ENCODE data around the gene ZBTB20.

ZBTB20 gene

GRCh38 chr3:115022835-115023398 is 124.2 kb downstream of the ZBTB20 start:
- Mint-ChIP-seq H3K36me3 (peaks cover 12% of the 10 kb centered on the region), H3K4me1 (peaks cover 21% of the 10 kb centered on the region), H3K27me3 (no peaks in the 10 kb centered on the region), H3K4me3 (no peak overlapping the region), H3K27ac (no peak overlapping the region), H3K9me3 (no peaks in the 10 kb centered on the region)
- no peak for ATAC-seq

GRCh38 chr3:115022199-115022598 is 124.9 kb downstream of the ZBTB20 start:
- ATAC-seq = no peak
- Mint-ChIP-seq H3K36me3 (peaks cover 15% of the 10 kb centered on the region), H3K27ac (no peak overlapping the region), H3K9me3 (no peaks in the 10 kb centered on the region), H3K4me1 (peaks cover 21% of the 10 kb centered on the region), H3K4me3 (no peak overlapping the region), H3K27me3 (no peaks in the 10 kb centered on the region)

- Mint-ChIP-seq H3K36me3 (peaks cover 27% of the 10 kb centered on the region), H3K4me3 (no peak overlapping the region), H3K4me1 (peaks cover 21% of the 10 kb centered on the region), H3K27me3 (no peaks in the 10 kb centered on the region), H3K9me3 (peaks cover 10% of the 10 kb centered on the region), H3K27ac (no peak overlapping the region)
- no peak for ATAC-seq
Observed at GRCh38 chr3:115021061-115021460, 126.0 kb downstream of the ZBTB20 start.

GRCh38 chr3:115019900-115020299 is 127.2 kb downstream of the ZBTB20 start:
- ATAC-seq = no peak
- Mint-ChIP-seq H3K4me1 (peaks cover 21% of the 10 kb centered on the region), H3K36me3 (peaks cover 31% of the 10 kb centered on the region), H3K27me3 (no peaks in the 10 kb centered on the region), H3K9me3 (peaks cover 16% of the 10 kb centered on the region), H3K4me3 (no peak overlapping the region), H3K27ac (no peak overlapping the region)

- Mint-ChIP-seq H3K27me3 (no peaks in the 10 kb centered on the region), H3K36me3 (peaks cover 31% of the 10 kb centered on the region)
Observed at GRCh38 chr3:115018694-115019093, 128.4 kb downstream of the ZBTB20 start.

GRCh38 chr3:115007966-115008365 is 139.1 kb downstream of the ZBTB20 start:
- ATAC-seq = no peak
- Mint-ChIP-seq H3K36me3 (peaks cover 40% of the 10 kb centered on the region), H3K27me3 (no peaks in the 10 kb centered on the region), H3K4me3 (no peak overlapping the region), H3K27ac (no peak overlapping the region), H3K9me3 (peaks cover 2% of the 10 kb centered on the region), H3K4me1 (no peaks in the 10 kb centered on the region)

More at GRCh38 chr3:115018694-115019093, 128.4 kb downstream of the ZBTB20 start:
- Mint-ChIP-seq H3K4me3 (no peak overlapping the region), H3K4me1 (peaks cover 19% of the 10 kb centered on the region), H3K9me3 (peaks cover 16% of the 10 kb centered on the region), H3K27ac (no peak overlapping the region)
- no peak for ATAC-seq

- H3K36me3 Mint-ChIP-seq = peaks cover 30% of the 10 kb centered on the region
Observed at GRCh38 chr3:115004201-115005140, 142.6 kb downstream of the ZBTB20 start.

GRCh38 chr3:114998971-114999579 is 148.0 kb downstream of the ZBTB20 start:
- Mint-ChIP-seq H3K27ac (no peak overlapping the region), H3K4me3 (no peak overlapping the region), H3K4me1 (peaks cover 9% of the 10 kb centered on the region), H3K36me3 (peaks cover 36% of the 10 kb centered on the region), H3K9me3 (peaks cover 19% of the 10 kb centered on the region), H3K27me3 (no peaks in the 10 kb centered on the region)
- ATAC-seq = no peak

More at GRCh38 chr3:115004201-115005140, 142.6 kb downstream of the ZBTB20 start:
- H3K9me3 Mint-ChIP-seq = no peaks in the 10 kb centered on the region
- no peaks in the 10 kb centered on the region for H3K4me1 Mint-ChIP-seq
- H3K27ac Mint-ChIP-seq = no peak overlapping the region
- H3K4me3 Mint-ChIP-seq = no peak overlapping the region
- no peak for ATAC-seq
- no peaks in the 10 kb centered on the region for H3K27me3 Mint-ChIP-seq

GRCh38 chr3:114994554-114995341 is 152.3 kb downstream of the ZBTB20 start:
- Mint-ChIP-seq H3K4me3 (no peak overlapping the region), H3K27ac (no peak overlapping the region), H3K9me3 (peaks cover 27% of the 10 kb centered on the region), H3K4me1 (peaks cover 9% of the 10 kb centered on the region), H3K36me3 (peaks cover 42% of the 10 kb centered on the region), H3K27me3 (no peaks in the 10 kb centered on the region)
- no peak for ATAC-seq

- Mint-ChIP-seq H3K27ac (no peak overlapping the region), H3K9me3 (peaks cover 3% of the 10 kb centered on the region), H3K4me3 (no peak overlapping the region), H3K4me1 (no peaks in the 10 kb centered on the region), H3K27me3 (no peaks in the 10 kb centered on the region), H3K36me3 (peaks cover 2% of the 10 kb centered on the region)
- no peak for ATAC-seq
Observed at GRCh38 chr3:114985776-114986175, 161.3 kb downstream of the ZBTB20 start.

- H3K27ac Mint-ChIP-seq = no peak overlapping the region
- no peaks in the 10 kb centered on the region for H3K36me3 Mint-ChIP-seq
Observed at GRCh38 chr3:114983248-114983647, 163.8 kb downstream of the ZBTB20 start.

GRCh38 chr3:114974387-114974786 is 172.7 kb downstream of the ZBTB20 start:
- H3K4me3 Mint-ChIP-seq = no peak overlapping the region
- ATAC-seq = no peak
- no peaks in the 10 kb centered on the region for H3K9me3 Mint-ChIP-seq
- H3K36me3 Mint-ChIP-seq = peaks cover 22% of the 10 kb centered on the region
- H3K4me1 Mint-ChIP-seq = peaks cover 7% of the 10 kb centered on the region
- H3K27ac Mint-ChIP-seq = no peak overlapping the region
- no peaks in the 10 kb centered on the region for H3K27me3 Mint-ChIP-seq

More at GRCh38 chr3:114983248-114983647, 163.8 kb downstream of the ZBTB20 start:
- Mint-ChIP-seq H3K4me1 (no peaks in the 10 kb centered on the region), H3K9me3 (no peaks in the 10 kb centered on the region), H3K4me3 (no peak overlapping the region), H3K27me3 (no peaks in the 10 kb centered on the region)
- ATAC-seq = no peak

- H3K27ac Mint-ChIP-seq = no peak overlapping the region
- H3K36me3 Mint-ChIP-seq = peaks cover 22% of the 10 kb centered on the region
- H3K4me3 Mint-ChIP-seq = no peak overlapping the region
- no peak for ATAC-seq
- H3K9me3 Mint-ChIP-seq = no peaks in the 10 kb centered on the region
- H3K27me3 Mint-ChIP-seq = no peaks in the 10 kb centered on the region
- peaks cover 7% of the 10 kb centered on the region for H3K4me1 Mint-ChIP-seq
Observed at GRCh38 chr3:114973536-114973935, 173.6 kb downstream of the ZBTB20 start.

- no peak overlapping the region for H3K27ac Mint-ChIP-seq
- H3K36me3 Mint-ChIP-seq = peaks cover 24% of the 10 kb centered on the region
- no peak overlapping the region for H3K4me3 Mint-ChIP-seq
- H3K4me1 Mint-ChIP-seq = no peaks in the 10 kb centered on the region
- ATAC-seq = no peak
- H3K27me3 Mint-ChIP-seq = no peaks in the 10 kb centered on the region
- no peaks in the 10 kb centered on the region for H3K9me3 Mint-ChIP-seq
Observed at GRCh38 chr3:114967168-114967567, 179.9 kb downstream of the ZBTB20 start.

GRCh38 chr3:114962189-114962588 is 184.9 kb downstream of the ZBTB20 start:
- Mint-ChIP-seq H3K9me3 (no peaks in the 10 kb centered on the region), H3K27me3 (no peaks in the 10 kb centered on the region), H3K4me1 (peaks cover 11% of the 10 kb centered on the region), H3K4me3 (no peak overlapping the region), H3K27ac (no peak overlapping the region), H3K36me3 (peaks cover 32% of the 10 kb centered on the region)
- ATAC-seq = no peak
